GM19438 (cell line): Measurements from ENCODE around the gene LRRC37A.
A peak's percentile ranks its signal among the peaks of the same experiment; 100 is the strongest.
"Not testable (repeated sequence)": the region's sequence is repeated elsewhere in the genome, so short reads cannot be mapped to it uniquely, and the experiment has no call there.

ENCODE experiments used
- ATAC-seq: cut with Tn5 transposase; IDR thresholded peaks from one replicate; pipeline ENCODE4 v1.9.1; 2021; ENCODE audit warnings: low read depth; ENCODE audit not compliant: unreplicated experiment

The LRRC37A gene

DNA sequence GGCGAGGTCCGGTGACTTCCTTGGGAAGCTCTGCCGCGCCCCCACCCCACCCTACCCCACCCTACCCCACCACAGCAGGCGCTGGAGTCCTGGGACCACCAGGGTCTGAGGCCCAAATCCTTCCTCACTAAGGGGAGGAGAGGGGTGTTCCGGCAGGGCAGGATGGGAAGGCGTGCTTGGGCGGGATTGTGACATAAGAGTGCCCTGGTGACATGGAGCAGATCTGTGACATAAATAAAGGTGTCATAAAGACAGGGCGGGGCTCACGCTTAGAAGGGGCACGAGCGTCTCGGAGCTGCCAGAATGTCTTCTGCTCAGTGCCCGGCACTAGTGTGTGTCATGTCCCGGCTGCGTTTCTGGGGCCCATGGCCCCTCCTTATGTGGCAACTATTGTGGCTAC lies at the start of gene LRRC37A:
LRRC37A (plus strand) TSS at position 301 of the 400 bp plus-strand sequence; CDS start at position 304, 3 bp downstream.
- ATAC-seq, result not testable (repeated sequence)

GRCh38 chr17:46249153-46249552 lies 45.8 kb upstream of the LRRC37A start:
- not testable (repeated sequence) for ATAC-seq

- ATAC-seq, result not testable (repeated sequence)
Observed at GRCh38 chr17:46252804-46253203, 42.1 kb upstream of the LRRC37A start.

DNA sequence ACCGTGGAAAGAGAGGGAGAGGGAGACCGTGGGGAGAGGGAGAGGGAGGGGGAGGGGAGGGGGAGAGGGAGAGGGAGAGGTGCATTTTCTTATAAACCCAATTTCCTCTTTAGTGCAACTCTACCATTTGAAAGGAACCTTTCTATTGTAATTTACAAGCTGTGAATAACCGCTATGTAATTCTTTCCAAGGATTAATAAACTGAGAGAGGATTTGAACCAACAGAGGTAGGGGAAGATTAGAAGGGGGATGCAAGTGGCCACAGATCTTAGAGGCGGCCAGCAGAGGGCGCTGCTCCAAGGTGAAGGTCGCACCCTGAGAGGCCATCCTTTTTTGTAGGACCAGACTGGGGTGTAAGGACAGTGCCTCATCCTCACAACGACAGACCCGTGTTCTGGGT lies 41.2 kb upstream of the LRRC37A start:
- ATAC-seq, result not testable (repeated sequence)

- not testable (repeated sequence) for ATAC-seq
Observed at GRCh38 chr17:46254215-46254614, 40.7 kb upstream of the LRRC37A start.

DNA sequence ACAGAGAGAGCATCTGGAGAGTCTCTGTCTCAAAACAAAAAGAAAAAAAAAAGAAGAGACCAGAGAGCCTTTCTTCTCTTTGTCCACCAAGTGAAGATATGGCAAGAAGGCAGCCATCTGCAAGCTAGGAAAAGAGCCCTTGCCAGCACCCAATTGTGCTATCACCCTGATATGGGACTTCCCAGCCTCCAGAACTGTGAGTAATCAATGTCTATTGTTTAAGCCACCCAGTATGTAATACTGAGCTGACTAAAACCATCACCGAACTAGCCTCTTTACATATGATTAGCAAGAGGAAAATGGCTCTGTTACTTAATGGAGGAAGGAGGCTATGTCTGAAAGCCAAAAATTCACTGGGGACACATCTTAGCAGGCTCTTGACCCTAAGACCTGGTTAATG lies 38.6 kb upstream of the LRRC37A start:
- ATAC-seq, result not testable (repeated sequence)

DNA sequence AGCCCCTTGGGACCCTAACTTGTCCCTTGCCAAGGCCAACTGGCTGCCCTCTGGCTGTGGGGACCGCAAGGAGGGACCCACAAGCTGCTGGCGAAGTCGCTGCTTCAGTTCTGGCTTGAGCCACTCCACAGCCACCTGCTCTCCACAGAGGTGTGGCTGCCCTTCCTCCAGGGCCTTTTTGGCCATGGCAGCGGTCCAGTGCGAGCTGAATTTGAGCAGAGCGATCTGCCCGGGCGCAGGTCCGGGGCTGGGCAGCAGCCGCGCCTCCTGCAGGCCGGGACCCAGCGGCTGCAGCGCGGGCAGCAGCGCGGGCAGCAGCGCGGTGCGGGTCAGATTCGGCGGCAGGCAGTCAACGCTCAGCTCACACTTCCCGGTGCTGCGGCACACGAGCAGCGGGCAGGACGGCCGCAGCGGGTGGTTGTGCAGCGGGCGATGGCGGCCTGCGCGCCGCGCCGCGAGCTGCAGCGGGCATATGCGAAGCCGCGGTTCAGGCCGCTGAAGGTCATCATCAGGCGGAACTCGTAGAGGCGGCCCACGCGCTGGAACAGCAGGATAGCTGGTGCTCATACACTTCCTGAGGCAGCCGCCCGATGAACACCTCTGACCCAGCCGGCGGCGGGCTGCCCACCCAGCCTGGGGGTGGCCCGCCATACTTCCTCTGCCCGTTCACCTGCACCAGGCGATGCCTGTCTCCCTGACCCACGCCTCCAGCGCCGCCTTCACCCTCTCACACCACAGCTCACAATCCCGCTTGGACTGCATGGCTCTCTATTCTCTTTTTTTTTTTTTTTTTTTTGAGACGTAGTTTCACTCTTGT lies 34.9 kb upstream of the LRRC37A start:
- not testable (repeated sequence) for ATAC-seq

- no peak for ATAC-seq
Observed at GRCh38 chr17:46262271-46262670, 32.7 kb upstream of the LRRC37A start.

GRCh38 chr17:46264456-46265198 lies 30.3 kb upstream of the LRRC37A start:
- no peak for ATAC-seq

GRCh38 chr17:46266063-46266655 lies 28.8 kb upstream of the LRRC37A start:
- ATAC-seq, result peak; percentile 22

- peak; percentile 54 for ATAC-seq
Observed at GRCh38 chr17:46266656-46267544, 28.0 kb upstream of the LRRC37A start.

DNA sequence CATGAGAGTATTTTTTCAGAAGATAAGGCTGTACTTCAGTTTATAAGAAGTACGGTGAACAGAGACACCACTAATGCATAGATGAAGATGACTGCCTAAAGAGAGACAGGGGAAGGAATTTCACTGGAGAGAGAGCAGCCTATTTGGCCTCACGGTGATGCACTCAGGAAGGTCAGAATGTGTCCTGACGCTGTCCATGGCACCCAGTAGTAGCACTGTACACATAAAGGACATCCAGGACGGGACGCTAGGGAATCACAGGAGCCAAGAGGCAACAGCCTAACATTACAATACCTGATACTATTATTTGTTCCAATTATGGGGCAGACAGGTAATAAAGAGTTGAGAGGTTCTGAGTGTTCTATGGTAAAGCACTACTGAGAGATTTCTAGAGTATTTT lies 24.9 kb upstream of the LRRC37A start:
- no peak for ATAC-seq

DNA sequence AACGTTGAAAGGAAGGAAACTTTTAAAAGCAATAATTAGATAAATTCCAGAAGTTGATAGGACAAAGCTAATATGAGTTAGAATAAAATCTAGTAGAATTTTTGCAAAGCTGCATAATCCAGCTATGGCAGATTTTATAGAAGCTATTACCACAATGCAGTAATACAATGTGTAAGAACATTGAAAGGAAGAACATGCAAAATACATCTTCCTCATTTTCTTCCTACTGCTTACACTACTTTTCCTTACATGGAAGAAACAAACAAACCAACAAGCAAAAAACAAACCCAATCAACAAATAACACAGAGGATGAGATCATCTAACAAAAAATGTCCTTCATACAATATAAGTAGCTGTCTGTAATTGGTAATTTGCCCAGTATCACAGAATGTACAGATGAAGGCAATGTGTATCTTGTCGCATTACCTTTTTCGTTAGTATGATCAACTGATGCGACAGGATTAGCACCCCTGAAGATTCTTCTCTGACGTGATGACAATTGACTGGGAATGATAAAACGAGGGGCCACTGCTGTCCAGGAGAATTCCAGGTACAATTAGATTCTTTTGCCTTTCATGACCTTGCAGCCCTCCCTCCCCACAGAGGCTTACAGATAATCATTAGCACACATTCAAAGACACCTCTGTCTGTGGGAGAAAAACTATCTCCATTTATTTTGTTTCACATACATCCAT lies 21.2 kb upstream of the LRRC37A start:
- no peak for ATAC-seq

DNA sequence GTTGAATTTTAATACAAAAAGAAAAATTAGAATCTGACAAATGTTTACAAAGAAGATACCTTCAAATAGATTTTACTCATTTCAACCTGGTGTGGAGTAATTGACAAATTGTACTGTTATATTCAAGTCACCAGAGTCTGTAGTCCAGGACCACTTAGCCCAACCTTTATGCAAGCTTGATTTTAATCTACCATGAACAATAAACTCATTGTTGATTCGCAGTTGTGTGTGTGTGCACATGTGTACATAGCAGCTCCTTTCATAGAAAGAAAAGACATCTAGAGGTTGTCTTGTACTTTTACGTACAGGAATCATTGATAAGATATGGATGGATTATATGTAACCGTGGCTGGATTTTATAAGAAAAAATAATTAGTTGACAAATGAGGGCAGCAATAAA lies 20.7 kb upstream of the LRRC37A start:
- no peak for ATAC-seq

DNA sequence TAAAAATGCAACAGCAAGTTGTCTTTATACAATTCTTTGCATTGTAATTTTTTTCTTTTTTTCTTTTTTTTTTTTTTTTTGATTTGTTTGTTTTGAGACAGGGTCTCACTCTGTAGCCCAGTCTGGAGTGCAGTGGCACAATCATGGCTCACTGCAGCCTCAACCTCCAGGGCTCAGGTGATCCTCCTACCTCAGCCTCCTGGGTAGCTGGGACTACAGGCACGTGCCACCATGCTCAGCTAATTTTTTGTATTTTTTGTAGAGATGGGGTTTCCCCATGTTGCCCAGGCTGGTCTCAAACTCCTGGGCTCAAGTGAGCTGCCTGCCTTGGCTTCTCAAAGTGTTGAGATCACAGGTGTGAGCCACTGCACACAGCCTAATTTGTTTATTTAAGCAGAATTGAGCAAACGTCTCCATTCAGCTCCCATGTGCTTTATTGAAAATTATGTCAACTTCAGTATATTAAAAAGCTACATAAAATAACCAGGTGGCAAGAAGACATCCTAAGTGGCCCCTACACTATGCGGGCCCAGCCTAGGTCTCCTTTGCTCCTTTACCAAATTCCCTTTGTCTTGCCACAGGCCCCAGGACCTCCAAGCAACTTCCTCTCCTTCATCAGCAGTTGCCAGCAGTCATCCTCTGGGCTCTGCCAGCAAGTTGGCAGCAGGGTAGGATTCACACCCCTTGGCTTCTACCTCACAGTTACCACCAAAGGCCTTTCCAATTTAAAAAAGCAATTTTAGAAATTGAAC lies 18.0 kb upstream of the LRRC37A start:
- ATAC-seq, result not testable (repeated sequence)

GRCh38 chr17:46281336-46281735 lies 13.6 kb upstream of the LRRC37A start:
- ATAC-seq, result not testable (repeated sequence)

DNA sequence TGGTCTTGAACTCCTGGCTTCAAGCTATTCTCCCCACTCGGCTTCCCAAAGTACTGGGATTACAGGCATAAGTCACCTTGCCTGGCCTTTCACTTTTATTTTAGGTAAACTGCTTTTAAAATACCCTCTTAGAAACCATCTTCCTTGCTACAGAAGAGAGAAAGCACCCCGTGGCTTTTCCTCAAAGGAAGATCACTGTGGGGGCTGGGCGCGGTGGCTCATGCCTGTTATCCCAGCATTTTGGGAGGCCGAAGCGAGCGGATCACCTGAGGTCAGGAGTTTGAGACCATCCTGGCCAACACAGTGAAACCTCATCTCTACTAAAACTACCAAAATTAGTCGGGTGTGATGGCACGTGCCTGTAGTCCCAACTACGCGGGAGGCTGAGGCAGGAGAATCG lies 12.3 kb upstream of the LRRC37A start:
- not testable (repeated sequence) for ATAC-seq

DNA sequence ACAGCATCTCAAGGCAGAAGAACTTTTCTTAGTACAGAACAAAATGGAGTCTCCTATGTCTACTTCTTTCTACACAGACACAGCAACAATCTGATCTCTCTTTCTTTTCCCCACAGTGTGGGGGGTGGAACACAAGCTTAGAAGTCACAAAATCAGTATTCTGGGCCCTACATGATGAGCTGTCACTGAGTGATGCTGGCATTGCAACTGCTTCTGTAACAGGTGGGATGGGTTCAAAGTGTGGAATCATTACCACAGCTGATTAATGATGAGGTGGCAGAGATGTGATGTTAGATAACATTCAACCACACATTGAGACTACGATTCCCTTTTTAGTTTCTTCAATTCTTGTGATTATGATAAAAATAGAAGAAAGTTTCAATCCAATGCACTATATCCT lies 10.5 kb upstream of the LRRC37A start:
- not testable (repeated sequence) for ATAC-seq

DNA sequence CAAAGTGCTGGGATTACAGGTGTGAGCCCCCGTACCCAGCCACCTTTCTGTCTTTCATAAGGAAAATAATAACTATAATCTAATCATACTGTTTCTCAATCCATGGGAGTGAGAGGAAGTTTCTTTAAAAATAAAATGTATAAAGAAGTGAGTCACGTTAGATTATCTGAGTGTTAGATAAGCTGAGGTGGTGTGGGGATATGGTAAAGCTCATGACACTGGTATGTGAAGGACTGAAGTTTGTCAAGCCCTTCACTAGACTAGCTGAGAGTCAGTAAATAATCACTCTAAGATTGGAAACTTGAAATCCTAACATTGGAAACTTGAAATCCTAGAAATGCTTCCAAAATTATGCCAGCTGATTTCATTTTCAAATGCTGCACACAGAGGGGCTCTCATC lies 9.4 kb upstream of the LRRC37A start:
- not testable (repeated sequence) for ATAC-seq
